Mesenchymal stem cell (in vitro differentiated cells and primary cell): Measurements from ENCODE around the gene TSSK6.
A peak's percentile ranks its signal among the peaks of the same experiment; 100 is the strongest.

ENCODE experiments used
- DNase-seq: peaks from one replicate; pipeline ENCODE4 v3.0.0-alpha.2; 2013
- H2AFZ ChIP-seq: one replicate; pipeline ENCODE4 v1.6.1; 2013; ENCODE audit warnings: low read depth, mild to moderate bottlenecking, control low read depth, inconsistent platforms, low read length, moderate library complexity
- H2AK5ac ChIP-seq: 2 replicates; pipeline ENCODE4 v1.6.1; 2013; ENCODE audit warnings: low read length, moderate library complexity, mild to moderate bottlenecking, inconsistent platforms; ENCODE audit not compliant: severe bottlenecking
- H2BK120ac ChIP-seq: one replicate; pipeline ENCODE4 v1.6.1; 2013; ENCODE audit warnings: low read depth, mild to moderate bottlenecking, inconsistent platforms, low read length, moderate library complexity
- H2BK12ac ChIP-seq, 2 experiments: one replicate each; pipeline ENCODE4 v1.6.1; 2013; ENCODE audit warnings: inconsistent platforms in 2 of 2, low read length in 2 of 2, mild to moderate bottlenecking in 2 of 2, moderate library complexity in 2 of 2, control low read depth in 1 of 2
- H2BK15ac ChIP-seq: one replicate; pipeline ENCODE4 v1.6.1; 2013; ENCODE audit warnings: mild to moderate bottlenecking, low read depth, inconsistent platforms; ENCODE audit not compliant: poor library complexity, severe bottlenecking
- H2BK5ac ChIP-seq: 2 replicates; pipeline ENCODE4 v1.6.1; 2013; ENCODE audit warnings: low read depth, mild to moderate bottlenecking, low read length, control low read depth, inconsistent platforms; ENCODE audit not compliant: poor library complexity, severe bottlenecking
- H3K14ac ChIP-seq, 2 experiments: one replicate each; pipeline ENCODE4 v1.6.1; 2013; ENCODE audit warnings: inconsistent platforms in 2 of 2, low read length in 2 of 2, control low read depth in 1 of 2, mild to moderate bottlenecking in 1 of 2, moderate library complexity in 1 of 2
- H3K18ac ChIP-seq, 2 experiments: one replicate each; pipeline ENCODE4 v1.6.1; 2013; ENCODE audit warnings: inconsistent platforms in 2 of 2, low read length in 2 of 2, control low read depth in 1 of 2, low read depth in 1 of 2, mild to moderate bottlenecking in 1 of 2
- H3K23ac ChIP-seq, 2 experiments: one replicate each; pipeline ENCODE4 v1.6.1; 2013; ENCODE audit warnings: inconsistent platforms in 2 of 2, low read length in 2 of 2, mild to moderate bottlenecking in 2 of 2, moderate library complexity in 2 of 2, control low read depth in 1 of 2
- H3K27ac ChIP-seq: 2 replicates; pipeline ENCODE4 v1.5.1; 2013; ENCODE audit warnings: mild to moderate bottlenecking, moderate library complexity, low read length, control low read depth, inconsistent platforms; ENCODE audit not compliant: poor library complexity, severe bottlenecking
- H3K27me3 ChIP-seq, 2 experiments: 2 replicates each; pipeline versions ENCODE4 v1.6.1 to v1.7.0; 2013; ENCODE audit warnings: low read length in 2 of 2, mild to moderate bottlenecking in 2 of 2, moderate library complexity in 2 of 2, control low read depth in 1 of 2, inconsistent platforms in 1 of 2; ENCODE audit not compliant: control insufficient read depth in 1 of 2, insufficient read depth in 1 of 2
- H3K36me3 ChIP-seq, 2 experiments: 2 replicates each; pipeline versions ENCODE4 v1.6.1 to v1.7.0; 2013; ENCODE audit warnings: low read length in 2 of 2, control low read depth in 1 of 2, inconsistent platforms in 1 of 2, low read depth in 1 of 2, mild to moderate bottlenecking in 1 of 2; ENCODE audit not compliant: insufficient read depth in 2 of 2, control insufficient read depth in 1 of 2
- H3K4ac ChIP-seq, 2 experiments: one replicate each; pipeline ENCODE4 v1.6.1; 2013; ENCODE audit warnings: inconsistent platforms in 2 of 2, low read length in 2 of 2, mild to moderate bottlenecking in 2 of 2, moderate library complexity in 2 of 2, control low read depth in 1 of 2, low read depth in 1 of 2
- H3K4me1 ChIP-seq: 2 replicates; pipeline ENCODE4 v1.6.1; 2013; ENCODE audit warnings: low read depth, low read length, control low read depth; ENCODE audit not compliant: control insufficient read depth, insufficient read depth
- H3K4me2 ChIP-seq: 2 replicates; pipeline ENCODE4 v1.6.1; 2013; ENCODE audit warnings: low read length, mild to moderate bottlenecking, inconsistent platforms; ENCODE audit not compliant: poor library complexity, severe bottlenecking
- H3K4me3 ChIP-seq, 2 experiments: 2 replicates each; pipeline versions ENCODE4 v1.5.1 to v1.7.0; 2013; ENCODE audit warnings: low read length in 2 of 2, mild to moderate bottlenecking in 2 of 2, control low read depth in 1 of 2, low read depth in 1 of 2; ENCODE audit not compliant: insufficient read depth in 1 of 2
- H3K79me1 ChIP-seq: replicated peaks from 2 replicates; pipeline ENCODE4 v1.6.1; 2013; ENCODE audit warnings: mild to moderate bottlenecking, control low read depth, low read length, inconsistent platforms; ENCODE audit not compliant: poor library complexity, severe bottlenecking
- H3K9ac ChIP-seq: 2 replicates; pipeline ENCODE4 v1.7.0; 2013; ENCODE audit warnings: mild to moderate bottlenecking, low read length, moderate library complexity
- H3K9me3 ChIP-seq: 2 replicates; pipeline ENCODE4 v1.7.0; 2013; ENCODE audit warnings: mild to moderate bottlenecking, low read length; ENCODE audit not compliant: control insufficient read depth
- H4K8ac ChIP-seq: one replicate; pipeline ENCODE4 v1.6.1; 2013; ENCODE audit warnings: inconsistent platforms, mild to moderate bottlenecking, low read length, moderate library complexity
- H4K91ac ChIP-seq: one replicate; pipeline ENCODE4 v1.6.1; 2013; ENCODE audit warnings: mild to moderate bottlenecking, low read length, inconsistent platforms
- WGBS: methylation state at CpG from one replicate; pipeline ENCODE4 v1.1.7; 2013; ENCODE audit warnings: mixed read lengths; 5-methylcytosine and 5-hydroxymethylcytosine counted together

Gene TSSK6

DNA sequence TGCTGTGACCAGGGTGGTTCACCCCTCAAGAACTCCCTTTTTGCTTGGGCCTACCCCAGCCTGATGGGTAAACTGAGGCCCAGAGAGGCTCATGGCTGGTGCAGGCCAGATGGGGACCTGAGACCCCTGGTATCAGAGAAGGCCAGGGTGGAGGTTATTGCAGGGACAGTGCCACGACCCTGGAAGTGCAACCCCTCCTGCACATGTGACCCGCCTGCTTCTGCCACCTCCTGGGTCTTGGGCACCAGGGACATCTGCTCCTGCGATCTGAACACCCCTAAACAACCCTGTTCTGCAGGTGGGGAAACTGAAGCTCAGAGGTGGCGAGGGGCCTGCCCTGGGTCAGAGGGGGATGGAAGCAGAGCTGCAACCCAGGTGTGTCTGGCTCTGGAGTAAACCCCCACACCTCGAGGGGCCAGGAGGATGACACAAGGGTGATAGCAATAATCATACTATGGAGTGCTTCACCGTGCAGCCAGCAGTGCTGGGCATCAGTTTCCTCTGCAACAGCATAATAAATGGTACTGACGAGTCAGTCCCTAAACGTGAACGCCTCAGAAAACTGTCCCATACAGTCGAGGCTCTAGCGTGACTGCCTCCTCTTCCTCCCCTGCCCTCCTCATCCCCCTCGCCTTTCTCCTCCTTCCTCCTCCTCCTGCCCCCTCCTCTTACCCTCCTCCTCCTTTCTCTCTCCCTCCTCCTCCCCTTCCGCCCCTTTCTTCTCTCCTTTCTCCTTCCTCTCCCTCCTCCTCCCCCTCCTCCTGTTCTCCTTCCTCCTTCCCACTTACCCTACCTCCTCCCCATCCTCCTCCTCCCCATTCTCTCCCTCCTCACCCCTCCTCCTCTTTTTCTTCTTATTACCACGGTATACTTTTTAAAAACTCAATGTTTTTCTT is 17.7 kb upstream of the TSSK6 start:
- H2BK120ac ChIP-seq, result no peak overlapping the region
- peaks cover 5 to 39% of the 10 kb centered on the region in 2 experiments for H3K36me3 ChIP-seq
- no peak overlapping the region for H3K23ac ChIP-seq
- no peak overlapping the region for H4K8ac ChIP-seq
- H3K9me3 ChIP-seq, result no peaks in the 10 kb centered on the region
- WGBS, result 77% methylated on average over 14 of the region's 14 CpGs
- H3K27me3 ChIP-seq, result peaks cover 0 to 5% of the 10 kb centered on the region in 2 experiments
- H3K14ac ChIP-seq, result no peak overlapping the region
- H2AK5ac ChIP-seq, result no peak overlapping the region
- no peak overlapping the region for H2BK15ac ChIP-seq
- DNase-seq, result no peak
- H2BK12ac ChIP-seq, result no peak overlapping the region
- H2BK5ac ChIP-seq, result no peak overlapping the region
- H3K4me3 ChIP-seq, result no peak overlapping the region
- H4K91ac ChIP-seq, result peak overlapping the region; percentile 54
- no peak overlapping the region for H2AFZ ChIP-seq
- H3K27ac ChIP-seq, result no peak overlapping the region
- H3K4me2 ChIP-seq, result no peak overlapping the region
- no peak overlapping the region for H3K9ac ChIP-seq
- no peak overlapping the region for H3K4ac ChIP-seq
- no peak overlapping the region for H3K18ac ChIP-seq
- peaks cover 10% of the 10 kb centered on the region for H3K4me1 ChIP-seq
- H3K79me1 ChIP-seq, result peaks cover 2% of the 10 kb centered on the region

DNA sequence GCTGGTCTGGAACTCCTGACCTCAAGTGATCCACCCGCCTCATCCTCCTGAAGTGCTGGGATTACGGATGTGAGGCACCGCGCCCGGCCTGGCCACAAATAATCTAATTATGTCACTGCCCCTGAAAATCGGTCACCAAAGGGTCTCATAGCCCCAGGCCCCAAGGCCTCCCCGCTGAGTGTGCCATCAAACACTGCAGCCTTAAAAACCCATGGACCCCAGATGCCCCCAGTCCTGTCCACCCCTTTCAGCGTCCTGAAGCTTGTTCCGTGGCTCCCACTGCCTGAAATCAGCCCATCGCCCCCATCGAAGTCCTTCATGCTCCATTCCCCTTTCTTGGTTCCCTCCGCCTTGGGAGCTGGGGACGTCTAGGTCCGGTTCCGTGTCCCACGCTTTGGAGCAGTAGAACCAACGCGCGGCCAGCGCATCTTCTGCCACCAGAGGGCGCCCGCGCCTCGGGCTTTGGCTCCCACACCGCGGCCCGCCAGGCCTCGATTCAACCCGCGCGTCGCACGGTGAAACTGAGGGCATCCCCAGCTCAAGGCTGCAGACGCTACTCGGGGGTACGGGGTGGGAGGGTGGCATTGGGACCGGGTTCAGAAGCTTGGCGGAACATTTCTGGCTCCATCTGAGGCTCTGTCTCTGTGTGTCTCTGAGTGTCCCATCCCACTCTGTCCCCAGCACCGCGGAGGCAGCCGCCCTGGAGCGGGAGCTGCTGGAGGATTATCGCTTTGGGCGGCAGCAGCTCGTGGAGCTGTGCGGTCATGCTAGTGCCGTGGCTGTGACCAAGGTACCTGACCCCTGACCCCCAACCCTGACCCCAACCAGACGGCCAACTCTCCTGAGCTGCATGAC is 16.8 kb upstream of the TSSK6 start:
- 31% methylated on average over 48 of the region's 48 CpGs for WGBS
- H2AFZ ChIP-seq, result no peak overlapping the region
- no peak overlapping the region for H3K27ac ChIP-seq
- H4K8ac ChIP-seq, result no peak overlapping the region
- H3K18ac ChIP-seq, result no peak overlapping the region
- no peak overlapping the region for H2BK15ac ChIP-seq
- no peak overlapping the region for H3K4me3 ChIP-seq
- H3K36me3 ChIP-seq, result peaks cover 13 to 48% of the 10 kb centered on the region in 2 experiments
- no peak overlapping the region for H2BK5ac ChIP-seq
- H4K91ac ChIP-seq, result no peak overlapping the region
- H3K27me3 ChIP-seq, result no peaks in the 10 kb centered on the region
- H3K23ac ChIP-seq, result no peak overlapping the region
- H3K4me2 ChIP-seq, result no peak overlapping the region
- no peak overlapping the region for H2BK120ac ChIP-seq
- no peak overlapping the region for H3K4ac ChIP-seq
- H3K9me3 ChIP-seq, result no peaks in the 10 kb centered on the region
- no peak overlapping the region for H3K14ac ChIP-seq
- H3K9ac ChIP-seq, result no peak overlapping the region
- H3K4me1 ChIP-seq, result peaks cover 12% of the 10 kb centered on the region
- peaks cover 7% of the 10 kb centered on the region for H3K79me1 ChIP-seq
- DNase-seq, result peak; percentile 67
- no peak overlapping the region for H2AK5ac ChIP-seq
- H2BK12ac ChIP-seq, result no peak overlapping the region

DNA sequence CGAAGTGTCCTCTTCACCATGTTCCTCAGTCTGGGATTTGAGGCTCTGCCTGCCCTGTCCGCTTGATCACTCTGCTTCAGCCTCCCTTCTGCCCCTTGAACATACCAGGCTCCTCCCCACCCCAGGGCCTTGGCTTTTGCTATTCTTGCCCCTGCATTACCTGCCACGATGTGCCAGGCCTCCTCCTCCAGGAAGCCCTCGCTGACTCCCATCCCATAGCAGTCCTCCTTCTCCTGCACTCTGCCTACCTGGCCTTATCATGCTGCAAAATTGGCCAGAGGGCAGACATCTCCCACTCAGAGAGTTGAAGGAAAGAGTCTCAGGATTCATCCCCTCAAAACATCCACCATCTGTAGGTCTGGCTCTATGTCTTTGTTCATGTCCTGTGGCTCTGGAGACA is 15.5 kb upstream of the TSSK6 start:
- H2BK15ac ChIP-seq, result no peak overlapping the region
- H3K23ac ChIP-seq, result no peak overlapping the region
- H2BK12ac ChIP-seq, result no peak overlapping the region
- H3K4me3 ChIP-seq, result no peak overlapping the region
- H4K91ac ChIP-seq, result no peak overlapping the region
- H3K4me1 ChIP-seq, result peaks cover 25% of the 10 kb centered on the region
- H3K36me3 ChIP-seq, result peaks cover 20 to 58% of the 10 kb centered on the region in 2 experiments
- H3K4me2 ChIP-seq, result no peak overlapping the region
- H3K79me1 ChIP-seq, result peaks cover 14% of the 10 kb centered on the region
- H4K8ac ChIP-seq, result no peak overlapping the region
- no peak overlapping the region for H3K18ac ChIP-seq
- H3K27ac ChIP-seq, result no peak overlapping the region
- WGBS, result 91% methylated on average over 4 of the region's 4 CpGs
- H2AFZ ChIP-seq, result no peak overlapping the region
- H3K4ac ChIP-seq, result no peak overlapping the region
- no peak overlapping the region for H3K14ac ChIP-seq
- no peak overlapping the region for H2BK120ac ChIP-seq
- no peaks in the 10 kb centered on the region for H3K9me3 ChIP-seq
- H3K27me3 ChIP-seq, result no peaks in the 10 kb centered on the region
- H3K9ac ChIP-seq, result peak overlapping the region; percentile 5
- no peak for DNase-seq
- no peak overlapping the region for H2AK5ac ChIP-seq
- no peak overlapping the region for H2BK5ac ChIP-seq

DNA sequence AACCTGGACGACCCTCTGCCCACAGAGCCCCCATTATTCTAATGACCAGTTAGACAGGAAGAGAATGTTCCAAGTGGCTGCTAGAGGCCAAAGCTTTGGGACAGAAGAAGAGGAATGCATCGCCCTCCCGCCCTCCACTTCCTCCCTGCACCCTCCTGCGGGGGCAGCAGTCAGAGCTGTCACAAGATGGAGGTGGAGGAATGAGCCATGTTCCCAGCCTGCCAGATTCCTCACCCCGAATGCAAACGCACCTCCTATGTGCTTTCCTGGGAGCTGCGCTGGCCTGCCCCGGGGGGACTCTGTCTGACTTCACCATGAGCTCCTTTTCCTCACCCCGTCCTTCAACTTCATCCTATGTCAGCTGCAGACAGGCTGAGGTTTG is 15.1 kb upstream of the TSSK6 start:
- Histone ChIP-seq H3K18ac (no peak overlapping the region), H3K4me2 (no peak overlapping the region), H2BK12ac (no peak overlapping the region), H2BK15ac (no peak overlapping the region), H3K4me3 (no peak overlapping the region), H4K8ac (peak overlapping the region; percentile 59), H3K4ac (no peak overlapping the region), H3K27me3 (no peaks in the 10 kb centered on the region), H2BK5ac (no peak overlapping the region), H2AK5ac (no peak overlapping the region), H3K9ac (peak overlapping the region; percentile 5), H3K4me1 (peaks cover 28% of the 10 kb centered on the region), H3K9me3 (no peaks in the 10 kb centered on the region), H2BK120ac (no peak overlapping the region), H3K79me1 (peaks cover 19% of the 10 kb centered on the region), H3K14ac (no peak overlapping the region), H3K23ac (no peak overlapping the region), H3K27ac (no peak overlapping the region), H2AFZ (no peak overlapping the region), H3K36me3 (peaks cover 20 to 58% of the 10 kb centered on the region in 2 experiments), H4K91ac (no peak overlapping the region)
- 55% methylated on average over 7 of the region's 9 CpGs for WGBS
- no peak for DNase-seq
